Fibroblast of lung (primary cell): ENCODE data around the gene PLLP. TPM values are rescaled to one million over a fixed set of nuclear protein-coding genes. Genes with fewer than 3 reads are reported as not detected.

Experiments
- DNase-seq, 2 donors: peaks; one replicate each; pipeline versions ENCODE4 v3.0.0 to v3.0.0-alpha.2; 2010; ENCODE audit warnings: low read depth in 2 of 2
- H2AFZ ChIP-seq: 2 replicates; pipeline ENCODE4 v1.5.1; 2012; ENCODE audit warnings: low read length, control low read depth, inconsistent platforms
- H3K27ac ChIP-seq: 2 replicates; pipeline ENCODE4 v1.5.1; 2011; ENCODE audit warnings: low read length, control low read depth; ENCODE audit not compliant: insufficient read depth
- H3K27me3 ChIP-seq: 2 replicates; pipeline ENCODE4 v1.5.1; 2011; ENCODE audit warnings: mild to moderate bottlenecking, low read length; ENCODE audit not compliant: control insufficient read depth, insufficient read depth
- H3K36me3 ChIP-seq: 2 replicates; pipeline ENCODE4 v1.5.1; 2011; ENCODE audit warnings: low read length; ENCODE audit not compliant: control insufficient read depth, insufficient read depth
- H3K4me1 ChIP-seq: 2 replicates; pipeline ENCODE4 v1.5.1; 2011; ENCODE audit warnings: low read length; ENCODE audit not compliant: control insufficient read depth, insufficient read depth; ENCODE audit errors: extremely low read depth
- H3K4me2 ChIP-seq: 2 replicates; pipeline ENCODE4 v1.5.1; 2011; ENCODE audit warnings: low read length, control low read depth; ENCODE audit not compliant: insufficient read depth; ENCODE audit errors: extremely low read depth
- H3K4me3 ChIP-seq, 4 experiments: fragments of 200-600 bp in 1 of 4; sonication (generic) in 1 of 4; replicated peaks in 1 of 4; 2 replicates each; pipeline ENCODE4 v1.5.1; 2011 to 2016; ENCODE audit warnings: low read length in 4 of 4, low read depth in 3 of 4, mild to moderate bottlenecking in 3 of 4, control low read depth in 2 of 4, inconsistent platforms in 1 of 4, mixed read lengths in 1 of 4; ENCODE audit not compliant: insufficient read depth in 1 of 4; ENCODE audit errors: control extremely low read depth in 1 of 4
- H3K79me2 ChIP-seq: 2 replicates; pipeline ENCODE4 v1.5.1; 2012; ENCODE audit warnings: mild to moderate bottlenecking, low read length, inconsistent platforms; ENCODE audit not compliant: control insufficient read depth, insufficient read depth
- H3K9ac ChIP-seq: 2 replicates; pipeline ENCODE4 v1.5.1; 2011; ENCODE audit warnings: mild to moderate bottlenecking, low read length, control low read depth; ENCODE audit not compliant: insufficient read depth
- H3K9me3 ChIP-seq: 2 replicates; pipeline ENCODE4 v1.5.1; 2012; ENCODE audit warnings: low read depth, low read length; ENCODE audit not compliant: control insufficient read depth, insufficient read depth
- H4K20me1 ChIP-seq: 2 replicates; pipeline ENCODE4 v1.5.1; 2011; ENCODE audit warnings: low read length; ENCODE audit not compliant: control insufficient read depth, insufficient read depth; ENCODE audit errors: extremely low read depth
- EZH2 ChIP-seq: IDR thresholded peaks from 2 replicates; pipeline ENCODE4 v1.5.1; 2012; ENCODE audit warnings: low read length, control low read depth, mild to moderate bottlenecking; ENCODE audit errors: missing control alignments
- polyA plus RNA-seq, 2 donors: library from polyadenylated mRNA; depleted of rRNA in 1 of 2; stranded (reverse) in 1 of 2; unstranded in 1 of 2; fragments of >200 nt; gene quantifications; 2 replicates each; pipeline ENCODE4 v1.2.1, GENCODE V29; 2011 to 2012; ENCODE audit warnings: missing spikeins in 1 of 2
- total RNA-seq: library from RNA; depleted of rRNA; stranded (reverse); fragments of >200 nt; gene quantifications from 2 replicates; pipeline ENCODE4 v1.2.1, GENCODE V29; 2014
- TF ChIP-seq, protein P1 (sequence below), 2 donors: IDR thresholded peaks in 1 of 2; conservative IDR thresholded peaks in 1 of 2; 1 replicate in 1 of 2; 2 replicates in 1 of 2; pipeline ENCODE4 v1.5.1; 2011 to 2012; ENCODE audit warnings: low read length in 2 of 2, control low read depth in 1 of 2, inconsistent platforms in 1 of 2, low read depth in 1 of 2, mild to moderate bottlenecking in 1 of 2

The PLLP gene
- total and polyA plus RNA-seq, 2 donors (not counting 1 experiment from before 2014, with no cell fraction given), result 0.05 TPM; not detected in 1

- DNase-seq, result peak; percentile 44 to 74
- H4K20me1 ChIP-seq, result no peaks in the 10 kb centered on the region
- H2AFZ ChIP-seq, result no peak overlapping the region
- no peaks in the 10 kb centered on the region for H3K79me2 ChIP-seq
- no peak overlapping the region for H3K9ac ChIP-seq
- no peak overlapping the region for H3K4me3 ChIP-seq
- no peaks in the 10 kb centered on the region for H3K27me3 ChIP-seq
- H3K9me3 ChIP-seq, result no peaks in the 10 kb centered on the region
- TF ChIP-seq EZH2, result no peak
- TF ChIP-seq, protein P1, sequence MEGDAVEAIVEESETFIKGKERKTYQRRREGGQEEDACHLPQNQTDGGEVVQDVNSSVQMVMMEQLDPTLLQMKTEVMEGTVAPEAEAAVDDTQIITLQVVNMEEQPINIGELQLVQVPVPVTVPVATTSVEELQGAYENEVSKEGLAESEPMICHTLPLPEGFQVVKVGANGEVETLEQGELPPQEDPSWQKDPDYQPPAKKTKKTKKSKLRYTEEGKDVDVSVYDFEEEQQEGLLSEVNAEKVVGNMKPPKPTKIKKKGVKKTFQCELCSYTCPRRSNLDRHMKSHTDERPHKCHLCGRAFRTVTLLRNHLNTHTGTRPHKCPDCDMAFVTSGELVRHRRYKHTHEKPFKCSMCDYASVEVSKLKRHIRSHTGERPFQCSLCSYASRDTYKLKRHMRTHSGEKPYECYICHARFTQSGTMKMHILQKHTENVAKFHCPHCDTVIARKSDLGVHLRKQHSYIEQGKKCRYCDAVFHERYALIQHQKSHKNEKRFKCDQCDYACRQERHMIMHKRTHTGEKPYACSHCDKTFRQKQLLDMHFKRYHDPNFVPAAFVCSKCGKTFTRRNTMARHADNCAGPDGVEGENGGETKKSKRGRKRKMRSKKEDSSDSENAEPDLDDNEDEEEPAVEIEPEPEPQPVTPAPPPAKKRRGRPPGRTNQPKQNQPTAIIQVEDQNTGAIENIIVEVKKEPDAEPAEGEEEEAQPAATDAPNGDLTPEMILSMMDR (conservative IDR thresholded peaks at IDR 0.05 in 1 of 2, IDR thresholded peaks at IDR 0.05 in 1 of 2; ENCODE audit: low read depth in 1 of 2, low read length in 2 of 2), result no peak
- no peak overlapping the region for H3K4me2 ChIP-seq
- no peaks in the 10 kb centered on the region for H3K4me1 ChIP-seq
- H3K36me3 ChIP-seq, result peaks cover 4% of the 10 kb centered on the region
- no peak overlapping the region for H3K27ac ChIP-seq
Measured at GRCh38 chr16:57235128-57236021, 49.1 kb downstream of the PLLP start.

DNA sequence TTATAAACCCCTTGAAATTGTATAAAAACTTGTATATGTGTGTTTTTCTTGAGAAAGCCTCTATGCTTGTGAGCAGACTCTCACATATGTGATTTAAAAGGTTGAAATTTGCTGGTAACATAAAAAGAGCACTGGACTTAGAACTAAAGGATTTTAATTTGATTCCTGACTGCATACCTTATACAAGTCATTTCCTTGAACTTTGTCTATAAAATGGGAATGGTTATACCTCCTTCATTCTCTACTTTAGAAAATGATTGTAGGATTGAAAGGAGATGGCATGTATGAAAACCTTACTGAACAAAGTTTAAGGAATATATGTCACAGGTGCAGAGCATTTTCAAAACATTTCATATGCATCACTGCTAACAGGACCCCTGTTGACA is 49.8 kb downstream of the PLLP start:
- H3K36me3 ChIP-seq, result peaks cover 4% of the 10 kb centered on the region
- H3K4me2 ChIP-seq, result no peak overlapping the region
- no peaks in the 10 kb centered on the region for H3K4me1 ChIP-seq
- no peak overlapping the region for H3K27ac ChIP-seq
- H3K4me3 ChIP-seq, result no peak overlapping the region
- TF ChIP-seq EZH2, result no peak
- TF ChIP-seq, protein P1 (conservative IDR thresholded peaks at IDR 0.05 in 1 of 2, IDR thresholded peaks at IDR 0.05 in 1 of 2; ENCODE audit: low read depth in 1 of 2, low read length in 2 of 2), result no peak
- no peaks in the 10 kb centered on the region for H3K27me3 ChIP-seq
- H3K79me2 ChIP-seq, result no peaks in the 10 kb centered on the region
- no peak for DNase-seq
- no peaks in the 10 kb centered on the region for H3K9me3 ChIP-seq
- no peak overlapping the region for H3K9ac ChIP-seq
- H2AFZ ChIP-seq, result no peak overlapping the region
- H4K20me1 ChIP-seq, result no peaks in the 10 kb centered on the region

DNA sequence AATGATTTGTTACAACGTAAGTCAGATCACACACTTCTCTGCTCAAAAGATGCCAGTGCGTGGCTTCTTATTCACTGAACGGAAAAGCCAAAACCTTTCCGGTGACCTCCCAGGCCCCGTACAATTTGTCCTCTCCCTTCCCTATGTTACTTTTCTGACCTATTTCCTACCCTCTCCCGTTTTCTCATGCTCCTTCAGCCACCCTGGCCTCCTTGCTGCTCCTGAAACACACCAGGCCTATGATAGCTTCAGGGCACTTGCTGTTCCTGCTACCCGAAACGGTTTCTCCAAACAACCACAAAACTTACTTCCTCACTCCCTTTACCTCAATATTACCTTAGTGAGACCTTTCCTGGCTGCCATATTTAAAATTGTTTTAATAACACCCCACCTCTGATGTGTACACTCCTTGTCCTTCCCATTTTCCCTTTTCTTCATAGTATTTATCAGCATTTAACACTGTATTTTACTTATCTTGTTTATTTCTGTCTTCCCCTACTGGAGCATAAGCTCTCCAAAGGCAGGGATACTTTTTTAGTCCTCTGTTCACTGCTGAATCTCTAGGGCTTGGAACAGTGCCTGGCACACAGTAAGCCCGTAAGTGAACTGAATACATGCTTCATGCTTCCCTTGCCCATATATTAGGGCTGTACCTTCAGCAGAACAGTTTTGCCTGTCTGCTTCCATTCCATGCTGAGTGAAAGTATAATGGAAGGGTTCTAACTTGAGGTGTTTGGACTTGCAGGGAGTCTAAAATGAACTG is 50.3 kb downstream of the PLLP start:
- TF ChIP-seq EZH2, result no peak
- TF ChIP-seq, protein P1 (conservative IDR thresholded peaks at IDR 0.05 in 1 of 2, IDR thresholded peaks at IDR 0.05 in 1 of 2; ENCODE audit: low read depth in 1 of 2, low read length in 2 of 2), result no peak
- H3K79me2 ChIP-seq, result no peaks in the 10 kb centered on the region
- no peak overlapping the region for H3K4me3 ChIP-seq
- no peak for DNase-seq
- no peaks in the 10 kb centered on the region for H3K4me1 ChIP-seq
- no peak overlapping the region for H3K27ac ChIP-seq
- no peak overlapping the region for H3K9ac ChIP-seq
- H4K20me1 ChIP-seq, result no peaks in the 10 kb centered on the region
- H3K9me3 ChIP-seq, result no peaks in the 10 kb centered on the region
- H3K36me3 ChIP-seq, result peaks cover 2% of the 10 kb centered on the region
- H3K27me3 ChIP-seq, result no peaks in the 10 kb centered on the region
- H2AFZ ChIP-seq, result no peak overlapping the region
- H3K4me2 ChIP-seq, result no peak overlapping the region
